Stimulated activated CD8-positive, alpha-beta memory T cell treated with anti-CD3 and anti-CD28 coated beads, Interleukin-15, amount 100 ng/mL, for 1 hour (primary cell): ENCODE data around the gene NDRG2.
"Not testable (repeated sequence)": the region's sequence is repeated elsewhere in the genome, so short reads cannot be mapped to it uniquely, and the experiment has no call there.

Experiments used
- DNase-seq: peaks from one replicate; pipeline ENCODE4 v3.0.0-alpha.2; 2020; ENCODE audit warnings: low read depth

Gene NDRG2

GRCh38 chr14:21055432-21056117 is 30.7 kb upstream of the NDRG2 start:
- no peak for DNase-seq

- DNase-seq, result no peak
Measured at GRCh38 chr14:21054768-21055145, 29.9 kb upstream of the NDRG2 start.

- no peak for DNase-seq
Measured at GRCh38 chr14:21054123-21054767, 29.4 kb upstream of the NDRG2 start.

GRCh38 chr14:21053184-21054122 is 28.6 kb upstream of the NDRG2 start:
- no peak for DNase-seq

- no peak for DNase-seq
Measured at GRCh38 chr14:21050597-21050996, 25.7 kb upstream of the NDRG2 start.

- no peak for DNase-seq
Measured at GRCh38 chr14:21049271-21049673, 24.4 kb upstream of the NDRG2 start.

GRCh38 chr14:21048638-21049037 is 23.8 kb upstream of the NDRG2 start:
- DNase-seq, result no peak

GRCh38 chr14:21047378-21047781 is 22.5 kb upstream of the NDRG2 start:
- no peak for DNase-seq

GRCh38 chr14:21043974-21044618 is 19.2 kb upstream of the NDRG2 start:
- no peak for DNase-seq

GRCh38 chr14:21043387-21043973 is 18.6 kb upstream of the NDRG2 start:
- DNase-seq, result no peak

GRCh38 chr14:21042918-21043317 is 18.1 kb upstream of the NDRG2 start:
- DNase-seq, result no peak

- DNase-seq, result no peak
Measured at GRCh38 chr14:21041676-21042433, 17.0 kb upstream of the NDRG2 start, which contains the start of gene RNASE7. TSS of gene RNASE7 (plus strand) at chr14:21042362. CDS start at chr14:21042993, 631 bp downstream.

- not testable (repeated sequence) for DNase-seq
Measured at GRCh38 chr14:21040941-21041340, 16.1 kb upstream of the NDRG2 start.

GRCh38 chr14:21040370-21040925 is 15.6 kb upstream of the NDRG2 start:
- no peak for DNase-seq

GRCh38 chr14:21039585-21040369 is 14.9 kb upstream of the NDRG2 start:
- no peak for DNase-seq

GRCh38 chr14:21038441-21039422 is 13.9 kb upstream of the NDRG2 start:
- no peak for DNase-seq

GRCh38 chr14:21037156-21037555 is 12.3 kb upstream of the NDRG2 start:
- no peak for DNase-seq

- no peak for DNase-seq
Measured at GRCh38 chr14:21036751-21037150, 11.9 kb upstream of the NDRG2 start.

- no peak for DNase-seq
Measured at GRCh38 chr14:21034707-21035106, 9.8 kb upstream of the NDRG2 start, which contains the start of gene RNASE13. TSS of gene RNASE13 (minus strand) at chr14:21034807. CDS start at chr14:21034288, 519 bp downstream.
